ENCODE results near the gene SYT7.

GRCh38 chr11:61578819-61579675 lies 1.8 kb downstream of the SYT7 start:
- TF ChIP-seq, protein P1, sequence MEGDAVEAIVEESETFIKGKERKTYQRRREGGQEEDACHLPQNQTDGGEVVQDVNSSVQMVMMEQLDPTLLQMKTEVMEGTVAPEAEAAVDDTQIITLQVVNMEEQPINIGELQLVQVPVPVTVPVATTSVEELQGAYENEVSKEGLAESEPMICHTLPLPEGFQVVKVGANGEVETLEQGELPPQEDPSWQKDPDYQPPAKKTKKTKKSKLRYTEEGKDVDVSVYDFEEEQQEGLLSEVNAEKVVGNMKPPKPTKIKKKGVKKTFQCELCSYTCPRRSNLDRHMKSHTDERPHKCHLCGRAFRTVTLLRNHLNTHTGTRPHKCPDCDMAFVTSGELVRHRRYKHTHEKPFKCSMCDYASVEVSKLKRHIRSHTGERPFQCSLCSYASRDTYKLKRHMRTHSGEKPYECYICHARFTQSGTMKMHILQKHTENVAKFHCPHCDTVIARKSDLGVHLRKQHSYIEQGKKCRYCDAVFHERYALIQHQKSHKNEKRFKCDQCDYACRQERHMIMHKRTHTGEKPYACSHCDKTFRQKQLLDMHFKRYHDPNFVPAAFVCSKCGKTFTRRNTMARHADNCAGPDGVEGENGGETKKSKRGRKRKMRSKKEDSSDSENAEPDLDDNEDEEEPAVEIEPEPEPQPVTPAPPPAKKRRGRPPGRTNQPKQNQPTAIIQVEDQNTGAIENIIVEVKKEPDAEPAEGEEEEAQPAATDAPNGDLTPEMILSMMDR (IDR thresholded peaks at IDR 0.05; ENCODE audit: low read length): no peak
- TF ChIP-seq EZH2phosphoT487 (IDR thresholded peaks at IDR 0.05; ENCODE audit: low read length) (no peak), EZH2 (optimal IDR thresholded peaks at IDR 0.05; ENCODE audit: low read depth, low read length) (no peak)

Data from MM.1S (cell line).